CD4-positive, alpha-beta T cell treated with Interleukin-6 for 4 hours (primary cell): Measurements from ENCODE around the gene COX19.
A peak's percentile ranks its signal among the peaks of the same experiment; 100 is the strongest.
"Not testable (repeated sequence)": the region's sequence is repeated elsewhere in the genome, so short reads cannot be mapped to it uniquely, and the experiment has no call there.

Experiments used
- DNase-seq: peaks from one replicate; pipeline ENCODE4 v3.0.0-alpha.2; 2020; ENCODE audit warnings: mixed read lengths

COX19 gene

DNA sequence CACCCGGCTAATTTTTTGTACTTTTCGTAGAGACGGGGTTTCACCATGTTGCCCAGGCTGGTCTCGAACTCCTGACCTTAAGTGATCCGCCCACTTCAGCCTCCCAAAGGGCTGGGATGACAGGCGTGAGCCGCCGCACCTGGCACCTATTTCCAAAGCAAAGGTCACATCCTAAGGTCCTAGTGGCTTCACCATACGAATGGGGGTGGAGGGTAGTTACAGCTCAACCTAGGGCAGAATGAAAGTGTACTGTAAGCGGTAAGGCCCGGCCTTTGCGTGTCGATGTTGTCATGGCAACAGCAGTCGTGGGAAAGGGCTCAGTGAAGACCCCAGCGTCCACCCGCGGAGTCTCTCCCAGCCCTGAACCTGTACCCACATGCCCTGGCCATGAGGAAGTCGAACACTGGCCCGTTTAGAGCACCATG, 1.6 kb upstream of the COX19 start:
- DNase-seq: no peak

DNA sequence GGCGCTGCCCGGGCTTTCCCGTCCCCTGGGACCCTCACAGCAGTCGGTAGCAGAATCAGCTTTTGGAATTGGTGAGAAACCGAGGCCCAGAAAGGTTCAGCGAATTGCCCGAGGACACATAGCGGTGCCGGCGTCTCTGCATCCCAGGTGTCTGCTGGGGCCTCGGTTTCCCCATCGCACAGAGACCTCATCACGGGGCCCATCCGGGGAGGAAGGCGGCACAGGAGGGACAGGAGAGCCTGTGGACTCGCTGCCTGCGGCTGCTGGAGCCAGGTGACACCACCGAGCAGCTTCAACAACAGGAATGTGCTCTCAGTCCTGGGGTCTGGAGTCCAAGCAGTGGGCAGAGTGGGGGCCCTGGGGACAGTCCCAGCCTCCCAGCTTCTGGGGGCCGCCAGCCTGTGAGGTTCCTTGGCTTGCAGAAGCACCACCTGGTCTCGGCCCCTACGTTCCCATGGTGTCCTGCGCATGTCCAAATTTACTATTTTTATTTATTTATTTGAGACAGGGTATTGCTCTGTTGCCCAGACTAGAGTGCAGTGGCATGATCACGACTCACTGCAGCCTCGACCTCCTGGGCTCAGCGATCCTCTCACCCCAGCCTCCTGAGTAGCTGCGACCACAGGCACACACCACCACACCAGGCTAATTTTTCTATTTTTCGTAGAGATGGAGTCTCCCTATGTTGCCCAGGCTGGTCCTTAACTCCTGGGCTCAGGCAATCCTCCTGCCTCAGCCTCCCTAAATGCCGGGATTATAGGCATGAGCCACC, 539 bp upstream of the COX19 start:
- DNase-seq: no peak

DNA sequence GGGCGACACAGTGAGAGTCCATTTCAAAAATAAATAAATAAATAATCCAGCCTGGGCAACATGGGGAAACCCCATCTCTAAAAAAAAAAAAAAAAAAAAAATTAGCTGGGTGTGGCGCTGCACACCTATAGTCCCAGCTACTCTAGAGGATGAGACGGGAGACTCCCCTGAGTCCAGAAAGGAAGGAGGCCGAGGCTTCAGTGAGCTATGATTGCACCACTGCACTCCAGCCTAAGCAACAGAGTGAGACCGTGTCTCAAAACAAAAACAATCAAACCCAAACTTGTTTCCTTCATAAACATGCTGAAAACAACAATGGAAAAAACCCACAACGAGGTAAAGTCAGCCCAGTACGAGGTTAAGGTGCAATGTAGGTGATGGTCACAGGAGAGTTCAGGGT, 1.2 kb downstream of the COX19 start:
- no peak for DNase-seq

DNA sequence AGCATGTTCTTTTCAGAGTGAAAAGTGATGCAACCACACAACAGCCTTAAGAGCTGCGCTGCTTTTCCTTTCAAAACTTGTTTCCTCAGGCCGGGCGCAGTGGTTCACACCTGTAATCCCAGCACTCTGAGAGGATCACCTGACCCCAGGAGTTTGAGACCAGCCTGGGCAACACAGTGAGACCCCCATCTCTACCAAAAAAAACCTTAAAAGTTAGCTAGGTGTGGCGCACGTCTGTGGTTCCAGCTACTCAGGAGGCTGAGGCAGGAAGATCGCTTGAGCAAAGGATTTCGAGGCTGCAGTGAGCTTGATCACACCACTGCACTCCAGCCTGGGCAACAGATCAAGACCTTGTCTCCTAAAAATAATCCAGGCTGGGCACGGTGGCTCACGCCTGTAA, 2.0 kb downstream of the COX19 start:
- DNase-seq: no peak

DNA sequence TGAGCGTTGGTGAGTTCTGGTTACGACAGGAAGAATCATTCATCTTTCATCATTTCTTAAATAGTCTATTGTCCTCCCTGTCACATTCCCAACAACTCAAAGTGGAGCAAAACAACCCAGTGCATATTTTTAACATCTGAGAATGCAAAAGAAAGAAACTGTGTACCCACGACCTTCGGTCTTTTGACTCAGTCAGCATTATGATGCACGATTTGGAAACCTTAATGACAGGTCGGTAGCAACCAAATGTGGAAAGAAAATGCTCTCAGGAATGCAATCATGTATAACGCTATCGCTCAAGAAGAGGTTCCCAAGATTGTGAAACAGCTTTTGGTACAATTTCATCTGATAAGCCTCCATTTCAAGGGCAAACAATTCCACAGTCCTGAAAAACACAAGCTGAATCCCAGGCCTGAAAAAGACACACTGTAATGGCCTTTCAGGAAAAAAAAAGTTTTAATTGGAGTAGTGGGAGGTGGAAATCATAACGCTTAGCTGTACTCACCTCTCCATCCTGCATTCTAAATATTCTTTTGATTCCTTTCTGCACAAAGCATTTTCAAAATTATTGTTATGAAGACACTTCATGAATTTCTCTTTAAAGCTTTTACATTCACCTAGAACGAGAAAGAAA, 2.6 kb downstream of the COX19 start:
- DNase-seq: no peak

DNA sequence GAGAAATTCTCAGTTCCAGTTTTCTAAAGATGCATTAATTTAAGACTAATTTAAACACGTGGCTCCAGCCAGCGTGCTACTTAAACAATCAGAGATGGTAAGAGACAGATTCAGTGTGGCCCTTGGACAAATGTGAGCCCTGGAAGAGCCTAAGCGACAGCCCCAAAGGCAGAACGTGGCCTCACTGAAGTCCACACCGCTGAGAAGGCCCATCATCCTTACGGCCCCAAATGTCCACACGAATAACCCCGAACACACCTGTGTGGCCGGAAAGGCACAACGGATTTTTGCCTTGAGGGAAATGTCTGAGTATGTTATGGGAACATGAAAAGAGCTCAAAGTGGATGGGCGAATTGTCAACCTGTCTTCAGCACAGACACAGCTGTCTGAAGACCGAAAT, 3.2 kb downstream of the COX19 start:
- DNase-seq: no peak

DNA sequence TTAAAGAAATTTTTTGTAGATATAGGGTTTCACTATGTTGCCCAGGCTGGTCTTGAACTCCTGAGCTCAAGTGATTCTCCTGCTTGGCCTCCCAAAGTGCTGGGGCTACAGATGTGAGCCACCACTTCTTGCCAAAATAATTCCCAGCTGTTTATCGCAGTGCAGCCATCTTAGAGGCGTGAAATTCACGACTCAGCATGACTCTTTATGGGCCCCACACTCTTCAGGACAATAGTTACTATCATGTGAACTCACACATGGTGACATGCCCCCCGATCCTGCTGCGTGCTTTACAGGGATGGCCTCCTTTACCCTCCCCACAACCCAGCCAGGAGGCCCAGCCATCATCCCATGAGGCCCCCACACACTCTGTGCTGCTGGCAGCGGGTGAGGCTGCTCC, 4.6 kb downstream of the COX19 start:
- no peak for DNase-seq

DNA sequence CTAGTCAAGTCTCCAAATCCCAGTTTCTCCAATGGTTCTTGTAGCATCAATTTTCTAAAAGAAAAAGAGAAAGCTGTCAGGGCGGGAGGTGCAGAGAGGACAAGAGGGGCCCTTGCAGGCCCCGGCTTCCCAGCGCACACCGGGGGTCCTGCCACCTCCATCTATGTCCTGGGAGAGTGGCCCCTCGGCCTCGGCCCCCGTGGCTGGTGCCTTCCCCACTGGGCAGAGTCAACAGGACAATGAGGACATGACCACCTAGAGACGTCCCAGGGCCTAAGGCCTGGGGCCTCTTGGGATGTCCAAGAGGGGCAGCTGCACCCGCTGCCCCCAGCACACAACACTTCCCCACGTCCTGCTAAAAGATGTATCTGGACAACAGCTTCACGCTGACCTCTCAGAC, 5.9 kb downstream of the COX19 start:
- DNase-seq: no peak

DNA sequence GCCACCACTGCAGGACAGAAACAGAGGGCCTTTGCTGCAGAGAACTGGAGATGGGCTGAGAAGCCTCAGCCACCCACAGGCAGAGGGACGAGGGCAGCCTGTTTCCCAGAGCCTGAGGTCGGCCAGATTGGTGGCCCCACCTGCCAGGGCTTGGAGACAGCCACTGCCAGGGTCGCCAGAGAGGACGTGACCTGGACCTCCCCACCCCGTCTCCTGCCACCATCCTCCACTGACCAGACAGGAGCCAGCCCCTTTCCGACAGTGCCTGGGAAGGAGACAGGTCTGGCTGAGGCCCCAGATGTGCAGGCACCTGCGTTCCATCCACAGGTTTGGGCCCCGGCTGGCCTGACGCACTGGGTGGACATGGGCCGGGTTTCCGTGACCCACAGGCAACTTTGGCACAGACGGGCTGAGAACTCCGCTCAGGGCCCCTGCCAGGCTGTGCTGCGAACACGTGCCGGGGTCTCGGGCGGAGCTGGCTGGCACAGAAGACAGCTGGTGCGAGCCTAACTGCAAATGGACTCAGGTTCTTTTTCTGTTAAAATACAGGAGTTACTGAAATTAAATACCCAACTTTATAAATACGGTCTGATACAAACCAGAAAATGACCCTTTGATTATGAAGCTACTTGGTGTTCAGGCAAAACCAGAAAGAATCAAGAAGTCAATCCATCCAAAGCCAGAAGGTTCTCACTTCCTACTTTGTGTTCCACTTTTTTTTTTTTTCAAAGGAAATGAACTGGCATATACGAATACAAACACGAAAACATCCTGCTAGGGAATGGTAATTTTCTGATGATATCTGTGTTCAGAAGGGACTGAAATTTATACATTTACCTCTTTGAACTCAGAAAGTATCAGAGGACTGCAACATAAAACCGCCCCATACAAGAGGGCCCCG, 6.9 kb downstream of the COX19 start:
- DNase-seq: no peak

DNA sequence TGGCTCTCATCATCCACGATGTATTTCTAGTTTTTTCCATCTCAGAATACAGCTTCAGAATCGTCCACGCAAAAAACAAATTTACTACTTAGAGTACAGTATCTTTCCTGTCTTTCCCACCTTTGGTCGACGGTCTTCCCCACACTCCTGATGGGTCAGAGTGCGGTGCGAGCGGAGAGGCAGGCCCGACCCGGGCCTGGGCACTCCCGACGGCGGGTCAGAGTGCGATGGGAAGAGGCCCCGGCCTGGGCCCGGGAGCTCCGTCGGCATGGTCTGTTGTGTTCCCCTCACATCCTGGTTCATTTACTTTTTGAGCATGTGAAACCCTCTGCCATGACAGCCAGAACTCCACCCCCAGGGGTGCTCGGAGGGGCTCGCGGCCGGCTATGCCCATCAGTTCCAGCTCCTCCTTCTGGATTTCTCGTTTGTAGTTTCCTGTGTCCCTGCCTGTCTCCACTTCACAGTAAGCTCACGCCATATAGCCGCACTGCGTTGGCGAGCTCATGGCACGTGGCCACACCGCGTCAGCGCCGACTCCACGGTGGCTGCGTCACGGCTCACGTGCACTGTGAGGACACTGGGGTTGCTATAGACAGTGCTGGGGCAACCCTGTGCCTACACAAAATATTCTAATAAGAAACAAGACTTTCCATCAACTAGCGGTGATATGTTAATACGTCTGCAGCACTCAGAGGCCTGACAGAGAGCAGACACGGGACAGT, 7.8 kb downstream of the COX19 start:
- DNase-seq: no peak

DNA sequence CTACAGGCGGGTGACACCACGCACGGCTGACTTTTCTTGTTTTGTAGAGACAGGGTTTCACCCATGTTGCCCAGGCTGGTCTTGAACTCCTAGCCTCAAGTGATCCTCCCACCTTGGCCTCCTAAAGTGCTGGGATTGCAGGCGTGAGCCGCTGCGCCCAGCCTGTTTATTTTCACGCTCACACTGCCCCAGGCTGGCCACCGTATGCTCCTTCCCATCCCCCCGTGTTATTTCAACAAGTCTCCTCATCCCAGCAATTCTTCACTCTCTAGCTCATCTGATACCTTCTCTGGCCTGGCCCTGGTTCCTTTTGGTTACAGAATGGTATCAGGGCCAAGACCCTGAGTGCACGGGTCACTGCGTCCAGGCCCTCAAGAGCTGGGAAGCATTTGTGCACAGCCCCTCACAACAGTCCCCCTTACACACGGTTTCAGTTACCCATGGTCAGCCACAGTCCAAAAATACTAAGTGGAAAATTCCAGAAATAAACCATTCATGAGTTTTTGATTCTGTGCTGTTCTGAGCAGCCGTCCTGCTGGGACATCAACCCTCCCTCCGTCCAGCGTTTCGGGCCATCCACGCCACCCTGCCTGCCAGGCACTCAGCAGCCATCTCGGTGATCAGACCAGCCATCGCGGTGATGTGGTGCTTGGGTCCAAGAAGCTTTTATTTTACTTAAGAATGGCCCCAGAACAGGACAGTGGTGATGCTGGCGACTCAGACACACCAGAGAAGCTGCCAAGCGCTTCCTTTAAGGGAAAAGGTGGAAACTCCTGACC, 8.9 kb downstream of the COX19 start:
- DNase-seq: no peak

DNA sequence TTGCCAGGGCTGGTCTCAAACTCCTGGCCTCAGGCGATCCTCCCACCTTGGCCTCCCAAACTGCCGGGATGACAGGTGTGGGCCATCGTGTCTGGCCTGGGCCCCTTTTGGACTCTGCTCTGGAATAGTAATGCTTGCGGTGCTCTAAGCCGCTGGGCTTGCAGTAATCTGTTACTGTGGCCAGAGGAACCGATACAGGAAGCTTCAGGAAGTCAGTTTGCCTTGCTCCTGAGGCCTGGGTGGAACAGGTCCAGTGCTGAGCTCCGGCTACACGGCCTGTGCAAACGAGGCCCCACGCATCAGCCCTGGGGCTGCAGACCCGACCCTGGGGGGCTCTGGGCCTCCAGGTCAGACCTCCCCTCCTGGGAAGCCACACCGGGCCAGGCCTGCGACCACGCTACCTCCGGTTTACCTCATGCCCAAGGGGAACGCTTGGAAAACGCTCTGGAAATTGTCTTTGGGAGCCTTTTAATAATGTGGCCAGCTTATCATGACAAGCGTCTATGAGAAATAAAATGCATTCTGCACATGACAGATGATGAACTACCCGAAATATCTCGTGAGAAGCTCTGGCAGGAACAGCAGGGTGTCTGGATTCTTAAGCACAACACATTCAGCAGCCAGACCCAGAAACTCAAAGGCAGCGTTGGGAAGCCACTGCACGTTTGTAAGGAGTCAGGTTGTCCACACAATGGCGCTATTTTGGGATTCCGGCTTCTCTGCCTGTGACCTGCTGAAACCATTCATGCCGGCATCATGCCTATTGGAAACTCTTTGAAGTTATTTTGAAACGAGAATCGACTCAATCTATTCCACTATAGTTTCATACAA, 10.7 kb downstream of the COX19 start:
- no peak for DNase-seq

DNA sequence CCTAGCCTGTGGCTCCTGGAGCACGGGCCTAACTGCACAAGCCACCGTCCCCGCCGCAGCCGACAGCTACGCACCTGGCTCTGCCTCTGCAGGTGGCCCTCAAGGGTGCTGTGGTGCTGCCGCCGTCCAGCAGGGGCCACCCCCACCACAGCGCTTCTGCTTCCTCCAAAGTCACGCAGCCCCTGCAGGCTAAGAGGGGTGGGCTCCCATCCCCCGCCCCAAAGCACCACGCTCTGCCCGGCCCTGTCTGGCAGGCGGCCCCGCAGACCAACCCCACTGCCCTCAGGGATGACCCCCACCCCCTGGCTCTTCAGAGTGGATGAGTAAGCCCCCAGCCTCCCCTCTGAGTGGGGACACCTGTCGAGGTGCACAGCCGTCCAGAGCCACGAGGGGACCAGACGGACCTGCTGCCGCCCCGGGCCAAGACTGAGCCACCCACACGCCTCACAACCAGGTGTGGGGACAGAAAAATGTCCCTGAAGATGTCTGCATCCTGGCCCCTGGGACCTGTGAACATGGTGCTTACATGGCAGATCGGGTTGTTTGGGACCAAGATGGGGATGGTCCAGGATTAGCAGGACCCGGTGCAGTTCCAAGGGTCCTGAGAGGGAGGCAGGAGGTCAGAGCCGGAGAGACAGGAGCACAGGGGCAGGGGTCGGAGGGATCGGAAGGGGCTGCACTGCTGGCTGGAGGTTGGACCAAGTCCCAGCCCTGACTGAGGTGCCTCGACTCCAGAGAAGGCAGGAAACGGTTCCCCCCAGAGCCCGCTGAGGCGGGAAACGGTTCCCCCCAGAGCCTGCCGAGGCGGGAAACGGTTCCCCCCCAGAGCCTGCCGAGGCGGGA, 11.9 kb downstream of the COX19 start:
- peak; percentile 20 for DNase-seq

DNA sequence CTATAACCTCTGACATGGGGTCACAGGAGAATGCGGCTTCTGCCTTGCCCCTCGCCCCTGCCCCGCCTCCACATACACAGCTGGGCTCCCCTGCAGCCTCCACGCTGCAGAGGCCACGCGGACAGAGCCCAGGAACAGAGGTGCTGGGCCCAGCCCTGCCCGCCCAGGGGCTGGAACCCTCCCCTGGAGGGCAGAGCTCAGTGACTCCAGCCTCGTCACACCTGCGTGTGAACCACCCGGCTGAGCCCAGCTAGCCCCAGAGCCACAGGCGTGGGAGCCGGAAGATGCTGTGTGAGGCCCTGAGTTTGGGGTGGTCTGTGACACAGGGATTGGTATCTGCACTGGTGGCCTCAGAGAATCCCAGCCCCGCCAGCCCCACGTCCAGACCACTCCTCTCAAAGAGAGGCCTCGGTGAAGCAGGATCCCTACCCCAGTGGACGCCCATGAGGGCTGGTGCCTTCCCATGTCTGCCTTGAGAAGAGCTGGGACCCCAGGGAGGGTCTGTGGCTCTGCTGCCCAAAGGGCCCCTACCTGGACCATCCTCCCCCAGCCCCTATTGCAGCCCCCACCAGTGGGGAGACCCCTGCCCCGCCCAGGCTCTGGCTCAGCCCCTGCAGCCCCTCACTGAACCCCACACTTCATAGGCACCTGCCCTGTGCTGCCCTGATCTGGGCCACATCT, 12.8 kb downstream of the COX19 start:
- no peak for DNase-seq

DNA sequence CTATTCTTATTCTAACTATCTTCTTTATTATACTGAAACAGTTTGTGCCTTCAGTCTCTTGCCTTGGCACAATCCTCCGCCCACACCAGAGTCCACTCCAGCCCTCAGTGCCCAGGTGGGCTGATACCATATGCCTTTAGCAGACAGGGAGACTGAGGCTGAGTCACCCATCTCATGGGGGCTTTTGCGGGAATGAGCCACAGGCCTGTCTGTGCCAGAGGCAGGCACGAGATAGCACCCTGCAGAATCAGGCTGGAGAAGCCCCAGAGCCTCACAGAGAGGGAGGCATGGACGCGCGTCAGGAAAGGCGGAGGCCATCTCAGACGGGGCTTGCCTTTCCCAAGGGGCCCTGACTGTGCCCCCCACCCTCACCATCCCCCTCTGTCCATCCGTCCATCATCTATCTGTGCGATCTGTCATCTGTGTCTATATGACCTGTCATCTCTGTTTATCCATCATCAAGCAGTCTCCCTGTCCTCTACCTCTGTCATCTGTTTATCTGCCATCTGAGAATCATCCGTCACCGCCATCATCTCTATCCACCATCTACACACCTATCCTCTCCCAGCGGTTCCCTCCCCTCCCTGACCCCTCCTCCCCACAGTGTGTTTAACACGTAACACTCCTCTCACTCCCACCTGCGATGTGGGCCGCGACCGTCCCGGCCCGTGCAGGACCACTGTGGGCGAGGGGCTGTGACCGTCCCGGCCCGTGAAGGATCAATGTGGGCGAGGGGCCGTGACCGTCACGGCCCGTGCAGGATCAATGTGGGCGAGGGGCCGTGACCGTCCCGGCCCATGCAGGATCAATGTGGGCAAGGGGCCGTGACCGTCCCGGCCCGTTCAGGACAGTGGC, 13.6 kb downstream of the COX19 start:
- DNase-seq: no peak

DNA sequence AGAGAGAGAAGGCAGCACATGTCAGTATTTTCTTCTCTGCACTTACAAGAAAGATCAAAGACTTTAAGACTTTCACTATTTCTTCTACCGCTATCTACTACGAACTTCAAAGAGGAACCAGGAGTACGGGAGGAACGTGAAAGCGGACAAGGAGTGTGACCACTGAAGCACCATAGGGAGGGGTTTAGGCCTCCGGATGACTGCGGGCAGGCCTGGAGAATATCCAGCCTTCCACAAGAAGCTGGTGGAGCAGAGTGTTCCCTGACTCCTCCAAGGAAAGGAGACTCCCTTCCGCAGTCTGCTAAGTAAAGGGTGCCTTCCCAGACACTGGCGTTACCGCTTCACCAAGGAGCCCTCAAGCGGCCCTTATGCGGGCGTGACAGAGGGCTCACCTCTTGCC, 14.4 kb downstream of the COX19 start:
- not testable (repeated sequence) for DNase-seq

DNA sequence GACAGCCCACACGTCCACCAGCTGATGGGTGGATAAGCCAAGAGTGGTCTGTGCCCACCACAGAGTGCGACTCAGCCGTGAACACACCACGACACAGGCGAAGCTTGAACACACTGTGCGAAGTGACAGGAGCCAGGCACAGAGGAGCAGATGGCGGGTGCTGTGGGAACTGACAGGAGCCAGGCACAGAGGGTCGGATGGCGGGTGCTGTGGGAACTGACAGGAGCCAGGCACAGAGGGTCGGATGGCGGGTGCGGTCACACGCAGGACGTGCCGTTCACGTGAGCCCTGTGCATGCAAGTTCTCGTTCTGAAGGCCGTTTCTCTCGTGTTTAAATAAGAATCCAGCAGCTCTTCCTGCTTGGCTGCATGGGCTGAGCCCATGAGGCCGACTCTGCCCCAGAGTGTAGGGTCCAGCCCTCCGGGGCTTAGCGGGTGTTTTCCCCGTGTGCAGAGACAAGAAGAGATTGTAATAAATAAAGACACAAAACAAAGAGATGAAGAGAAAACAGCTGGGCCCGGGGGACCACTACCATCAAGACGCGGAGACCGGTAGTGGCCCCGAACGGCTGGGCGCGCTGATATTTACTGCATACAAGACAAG, 15.0 kb downstream of the COX19 start:
- no peak for DNase-seq

DNA sequence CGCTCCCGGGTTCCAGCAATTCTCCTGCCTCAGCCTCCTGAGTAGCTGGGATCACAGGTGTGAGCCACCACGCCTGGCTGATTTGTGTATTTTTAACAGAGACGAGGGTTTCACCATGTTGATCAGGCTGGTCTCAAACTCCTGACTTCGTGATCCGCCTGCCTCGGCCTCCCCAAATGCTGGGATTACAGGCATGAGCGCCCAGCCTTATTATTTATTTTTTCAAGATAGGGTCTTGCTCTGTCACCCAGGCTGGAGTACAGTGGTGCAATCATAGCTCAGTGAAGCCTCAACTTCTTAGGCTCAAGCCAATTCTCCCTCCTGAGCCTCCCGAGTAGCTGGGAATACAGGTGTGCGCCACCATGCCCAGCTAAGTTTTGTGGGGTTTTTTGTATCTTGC, 15.6 kb downstream of the COX19 start:
- DNase-seq: not testable (repeated sequence)
